DMS 273 treated with DMSO at 0.1 percent for 48 hours (cell line): Measurements from ENCODE around the gene RFTN1.

ENCODE experiments used
- DNase-seq: peaks from one replicate; lab custom pipeline; 2025; lab: John Stamatoyannopoulos, UW

RFTN1 gene

GRCh38 chr3:16357186-16358121 lies 156.0 kb downstream of the RFTN1 start:
- DNase-seq = no peak

- DNase-seq = no peak
Observed at GRCh38 chr3:16355828-16356227, 157.7 kb downstream of the RFTN1 start.

- DNase-seq = no peak
Observed at GRCh38 chr3:16354291-16354690, 159.2 kb downstream of the RFTN1 start.

GRCh38 chr3:16352428-16352827 lies 161.1 kb downstream of the RFTN1 start:
- no peak for DNase-seq

GRCh38 chr3:16350597-16351318 lies 162.7 kb downstream of the RFTN1 start:
- no peak for DNase-seq

- no peak for DNase-seq
Observed at GRCh38 chr3:16349986-16350596, 163.4 kb downstream of the RFTN1 start.

GRCh38 chr3:16347548-16347947 lies 166.0 kb downstream of the RFTN1 start:
- DNase-seq = no peak

- no peak for DNase-seq
Observed at GRCh38 chr3:16346413-16347081, 167.0 kb downstream of the RFTN1 start.

GRCh38 chr3:16343101-16343500 lies 170.4 kb downstream of the RFTN1 start:
- DNase-seq = no peak

GRCh38 chr3:16338999-16339398 lies 174.5 kb downstream of the RFTN1 start:
- DNase-seq = peak; percentile 44

GRCh38 chr3:16337856-16338540 lies 175.5 kb downstream of the RFTN1 start:
- DNase-seq = no peak

GRCh38 chr3:16336825-16337224 lies 176.7 kb downstream of the RFTN1 start:
- no peak for DNase-seq

- DNase-seq = no peak
Observed at GRCh38 chr3:16335772-16336645, 177.5 kb downstream of the RFTN1 start.

GRCh38 chr3:16335333-16335732 lies 178.2 kb downstream of the RFTN1 start:
- DNase-seq = no peak

- no peak for DNase-seq
Observed at GRCh38 chr3:16334909-16335308, 178.6 kb downstream of the RFTN1 start.

GRCh38 chr3:16332904-16333426 lies 180.5 kb downstream of the RFTN1 start:
- DNase-seq = no peak

- no peak for DNase-seq
Observed at GRCh38 chr3:16331319-16331883, 182.1 kb downstream of the RFTN1 start.

- DNase-seq = no peak
Observed at GRCh38 chr3:16330351-16330750, 183.1 kb downstream of the RFTN1 start.

- DNase-seq = no peak
Observed at GRCh38 chr3:16329826-16330129, 183.7 kb downstream of the RFTN1 start.
